Measurements from ENCODE around the gene ASAH2.
"Not testable (repeated sequence)": the region's sequence is repeated elsewhere in the genome, so short reads cannot be mapped to it uniquely, and the experiment has no call there.

ASAH2 gene

GRCh38 chr10:50250096-50250854, 1.0 kb downstream of the ASAH2 start:
- H3K27me3 ChIP-seq (ENCODE audit: insufficient read depth, low read length) = no peaks in the 10 kb centered on the region
- H3K9ac ChIP-seq (ENCODE audit: low read depth, low read length) = no peak overlapping the region
- WGBS = 96% methylated on average over 2 of the region's 2 CpGs
- no peak overlapping the region for H3K27ac ChIP-seq (ENCODE audit: low read depth, low read length)
- H3K36me3 ChIP-seq (ENCODE audit: insufficient read depth, low read length) = no peaks in the 10 kb centered on the region
- no peak overlapping the region for H3K4me3 ChIP-seq (ENCODE audit: low read length)
- no peaks in the 10 kb centered on the region for H3K9me3 ChIP-seq (ENCODE audit: insufficient read depth, low read depth, low read length)
- no peaks in the 10 kb centered on the region for H3K4me1 ChIP-seq (ENCODE audit: insufficient read depth, low read length)

GRCh38 chr10:50248598-50248997, 2.7 kb downstream of the ASAH2 start:
- Histone ChIP-seq H3K9me3 (ENCODE audit: insufficient read depth, low read depth, low read length) (no peaks in the 10 kb centered on the region), H3K4me1 (ENCODE audit: insufficient read depth, low read length) (no peaks in the 10 kb centered on the region), H3K36me3 (ENCODE audit: insufficient read depth, low read length) (no peaks in the 10 kb centered on the region), H3K27ac (ENCODE audit: low read depth, low read length) (no peak overlapping the region), H3K9ac (ENCODE audit: low read depth, low read length) (no peak overlapping the region), H3K4me3 (ENCODE audit: low read length) (no peak overlapping the region), H3K27me3 (ENCODE audit: insufficient read depth, low read length) (no peaks in the 10 kb centered on the region)
- WGBS = 92% methylated on average over 5 of the region's 5 CpGs

- WGBS = 71% methylated on average over 3 of the region's 3 CpGs
- H3K9ac ChIP-seq (ENCODE audit: low read depth, low read length) = no peak overlapping the region
- H3K27ac ChIP-seq (ENCODE audit: low read depth, low read length) = no peak overlapping the region
Measured at GRCh38 chr10:50248062-50248461, 3.3 kb downstream of the ASAH2 start.

GRCh38 chr10:50244201-50244600, 7.1 kb downstream of the ASAH2 start:
- no peak overlapping the region for H3K27ac ChIP-seq (ENCODE audit: low read depth, low read length)
- H3K36me3 ChIP-seq (ENCODE audit: insufficient read depth, low read length) = no peaks in the 10 kb centered on the region
- no peak overlapping the region for H3K9ac ChIP-seq (ENCODE audit: low read depth, low read length)
- H3K4me1 ChIP-seq (ENCODE audit: insufficient read depth, low read length) = no peaks in the 10 kb centered on the region
- no peaks in the 10 kb centered on the region for H3K27me3 ChIP-seq (ENCODE audit: insufficient read depth, low read length)
- H3K9me3 ChIP-seq (ENCODE audit: insufficient read depth, low read depth, low read length) = no peaks in the 10 kb centered on the region
- H3K4me3 ChIP-seq (ENCODE audit: low read length) = no peak overlapping the region

More at GRCh38 chr10:50248062-50248461, 3.3 kb downstream of the ASAH2 start:
- no peaks in the 10 kb centered on the region for H3K27me3 ChIP-seq (ENCODE audit: insufficient read depth, low read length)
- no peaks in the 10 kb centered on the region for H3K4me1 ChIP-seq (ENCODE audit: insufficient read depth, low read length)
- H3K9me3 ChIP-seq (ENCODE audit: insufficient read depth, low read depth, low read length) = no peaks in the 10 kb centered on the region
- H3K36me3 ChIP-seq (ENCODE audit: insufficient read depth, low read length) = no peaks in the 10 kb centered on the region
- H3K4me3 ChIP-seq (ENCODE audit: low read length) = no peak overlapping the region

GRCh38 chr10:50242777-50243176, 8.5 kb downstream of the ASAH2 start:
- 100% methylated on average over 2 of the region's 4 CpGs for WGBS
- Histone ChIP-seq H3K27me3 (ENCODE audit: insufficient read depth, low read length) (no peaks in the 10 kb centered on the region), H3K4me1 (ENCODE audit: insufficient read depth, low read length) (no peaks in the 10 kb centered on the region), H3K36me3 (ENCODE audit: insufficient read depth, low read length) (no peaks in the 10 kb centered on the region), H3K9me3 (ENCODE audit: insufficient read depth, low read depth, low read length) (no peaks in the 10 kb centered on the region), H3K4me3 (ENCODE audit: low read length) (no peak overlapping the region), H3K9ac (ENCODE audit: low read depth, low read length) (no peak overlapping the region), H3K27ac (ENCODE audit: low read depth, low read length) (no peak overlapping the region)

- no CpG with 5 or more reads among the region's 1 CpG for WGBS
Measured at GRCh38 chr10:50241478-50241877, 9.8 kb downstream of the ASAH2 start.

GRCh38 chr10:50234486-50234885, 16.8 kb downstream of the ASAH2 start:
- H3K9ac ChIP-seq (ENCODE audit: low read depth, low read length) = no peak overlapping the region
- H3K4me3 ChIP-seq (ENCODE audit: low read length) = no peak overlapping the region
- no peaks in the 10 kb centered on the region for H3K9me3 ChIP-seq (ENCODE audit: insufficient read depth, low read depth, low read length)
- WGBS = 84% methylated on average over 4 of the region's 4 CpGs
- H3K27ac ChIP-seq (ENCODE audit: low read depth, low read length) = no peak overlapping the region
- H3K36me3 ChIP-seq (ENCODE audit: insufficient read depth, low read length) = no peaks in the 10 kb centered on the region
- no peaks in the 10 kb centered on the region for H3K4me1 ChIP-seq (ENCODE audit: insufficient read depth, low read length)
- no peaks in the 10 kb centered on the region for H3K27me3 ChIP-seq (ENCODE audit: insufficient read depth, low read length)

More at GRCh38 chr10:50241478-50241877, 9.8 kb downstream of the ASAH2 start:
- not testable (repeated sequence) for H3K9me3 ChIP-seq (ENCODE audit: insufficient read depth, low read depth, low read length); H3K9ac ChIP-seq (ENCODE audit: low read depth, low read length); H3K36me3 ChIP-seq (ENCODE audit: insufficient read depth, low read length); H3K27me3 ChIP-seq (ENCODE audit: insufficient read depth, low read length); H3K27ac ChIP-seq (ENCODE audit: low read depth, low read length); H3K4me1 ChIP-seq (ENCODE audit: insufficient read depth, low read length); H3K4me3 ChIP-seq (ENCODE audit: low read length)

- no peaks in the 10 kb centered on the region for H3K9me3 ChIP-seq (ENCODE audit: insufficient read depth, low read depth, low read length)
- no peaks in the 10 kb centered on the region for H3K4me1 ChIP-seq (ENCODE audit: insufficient read depth, low read length)
- no peak overlapping the region for H3K27ac ChIP-seq (ENCODE audit: low read depth, low read length)
- H3K9ac ChIP-seq (ENCODE audit: low read depth, low read length) = no peak overlapping the region
- H3K27me3 ChIP-seq (ENCODE audit: insufficient read depth, low read length) = no peaks in the 10 kb centered on the region
- H3K36me3 ChIP-seq (ENCODE audit: insufficient read depth, low read length) = no peaks in the 10 kb centered on the region
- no peak overlapping the region for H3K4me3 ChIP-seq (ENCODE audit: low read length)
Measured at GRCh38 chr10:50232261-50232639, 19.1 kb downstream of the ASAH2 start.

- no peak overlapping the region for H3K9ac ChIP-seq (ENCODE audit: low read depth, low read length)
- H3K4me3 ChIP-seq (ENCODE audit: low read length) = no peak overlapping the region
- no peaks in the 10 kb centered on the region for H3K36me3 ChIP-seq (ENCODE audit: insufficient read depth, low read length)
- H3K4me1 ChIP-seq (ENCODE audit: insufficient read depth, low read length) = no peaks in the 10 kb centered on the region
- no peaks in the 10 kb centered on the region for H3K27me3 ChIP-seq (ENCODE audit: insufficient read depth, low read length)
- no peak overlapping the region for H3K27ac ChIP-seq (ENCODE audit: low read depth, low read length)
- no peaks in the 10 kb centered on the region for H3K9me3 ChIP-seq (ENCODE audit: insufficient read depth, low read depth, low read length)
Measured at GRCh38 chr10:50231515-50232260, 19.6 kb downstream of the ASAH2 start.

- Histone ChIP-seq H3K9ac (ENCODE audit: low read depth, low read length) (no peak overlapping the region), H3K27ac (ENCODE audit: low read depth, low read length) (no peak overlapping the region), H3K36me3 (ENCODE audit: insufficient read depth, low read length) (no peaks in the 10 kb centered on the region), H3K4me1 (ENCODE audit: insufficient read depth, low read length) (no peaks in the 10 kb centered on the region), H3K4me3 (ENCODE audit: low read length) (no peak overlapping the region), H3K27me3 (ENCODE audit: insufficient read depth, low read length) (no peaks in the 10 kb centered on the region), H3K9me3 (ENCODE audit: insufficient read depth, low read depth, low read length) (no peaks in the 10 kb centered on the region)
- 95% methylated on average over 1 of the region's 1 CpG for WGBS
Measured at GRCh38 chr10:50229460-50229859, 21.9 kb downstream of the ASAH2 start.

GRCh38 chr10:50228672-50229071, 22.6 kb downstream of the ASAH2 start:
- 91% methylated on average over 3 of the region's 4 CpGs for WGBS
- Histone ChIP-seq H3K27me3 (ENCODE audit: insufficient read depth, low read length) (no peaks in the 10 kb centered on the region), H3K4me1 (ENCODE audit: insufficient read depth, low read length) (no peaks in the 10 kb centered on the region), H3K9ac (ENCODE audit: low read depth, low read length) (no peak overlapping the region), H3K36me3 (ENCODE audit: insufficient read depth, low read length) (no peaks in the 10 kb centered on the region), H3K9me3 (ENCODE audit: insufficient read depth, low read depth, low read length) (no peaks in the 10 kb centered on the region), H3K27ac (ENCODE audit: low read depth, low read length) (no peak overlapping the region), H3K4me3 (ENCODE audit: low read length) (no peak overlapping the region)

Measured in HUES64 (cell line).